K562 (cell line): ENCODE measurements around the gene SFXN5. TPM values are rescaled to one million over a fixed set of nuclear protein-coding genes. Genes with fewer than 3 reads are reported as not detected.
A peak's percentile ranks its signal among the peaks of the same experiment; 100 is the strongest.

Experiments
- ELF2 ChIP-seq: fragments of 250-450 bp; sonication (Bioruptor Pico); IDR thresholded peaks from 2 replicates; pipeline ENCODE4 v1.5.0; 2021; ENCODE audit warnings: mild to moderate bottlenecking
- FOXA3 ChIP-seq, 2 experiments: fragments of 450-650 bp in 1 of 2; sonication (generic) in 1 of 2; formaldehyde crosslinking; IDR thresholded peaks in 1 of 2; conservative IDR thresholded peaks in 1 of 2; 2 replicates each; pipeline versions ENCODE4 v1.4.0 to v1.8.0; 2020 to 2022; ENCODE audit warnings: mild to moderate bottlenecking in 2 of 2, missing genetic modification reagents in 1 of 2
- MAFK ChIP-seq: IDR thresholded peaks from 2 replicates; pipeline ENCODE4 v1.6.1; 2011; ENCODE audit warnings: low read length, improper control_type of control experiment
- MEIS2 ChIP-seq: fragments of 450-650 bp; IDR thresholded peaks from 2 replicates; pipeline ENCODE4 v1.6.1; 2014; ENCODE audit warnings: mild to moderate bottlenecking; ENCODE audit not compliant: partially characterized antibody
- PRPF4 ChIP-seq: fragments of 200-400 bp; formaldehyde crosslinking; IDR thresholded peaks from one replicate; pipeline ENCODE4 v1.6.1; 2017; ENCODE audit warnings: low read length, low read depth, mild to moderate bottlenecking; ENCODE audit not compliant: insufficient read depth, poor library complexity, severe bottlenecking
- RFX1 ChIP-seq: fragments of 450-650 bp; IDR thresholded peaks from 2 replicates; pipeline ENCODE4 v1.6.1; 2016; ENCODE audit warnings: mild to moderate bottlenecking, moderate library complexity
- SMAD1 ChIP-seq: fragments of 150-350 bp; IDR thresholded peaks from 2 replicates; pipeline ENCODE4 v1.6.1; 2014; ENCODE audit warnings: low read length, low read depth; ENCODE audit not compliant: partially characterized antibody
- ZNF12 ChIP-seq: sonication (generic); formaldehyde crosslinking; IDR thresholded peaks from 2 replicates; pipeline ENCODE4 v1.4.0; 2020; ENCODE audit warnings: mild to moderate bottlenecking, missing genetic modification reagents
- ZNF175 ChIP-seq: fragments of 200-800 bp; sonication (Bioruptor generic); IDR thresholded peaks from 2 replicates; pipeline ENCODE4 v1.6.1; 2016; ENCODE audit warnings: low read depth, mild to moderate bottlenecking, missing genetic modification characterization, missing compliant biosample characterization
- polyA plus RNA-seq, 8 experiments: library from polyadenylated mRNA; depleted of rRNA in 4 of 8; stranded (reverse) in 5 of 8; unstranded in 3 of 8; fragments of >200 nt; fragmentation: Nextera tagmentation in 2 of 8; fragmentation: Illumina TruSeq in 1 of 8; extraction: Ambion mirVana in 2 of 8; extraction: Trizol in 1 of 8; gene quantifications; 2 replicates each; pipeline versions ENCODE4 v1.2.1 to v1.2.3, GENCODE V29; 2011 to 2014; ENCODE audit warnings: inconsistent platforms in 1 of 8, missing spikeins in 1 of 8
- total RNA-seq, 7 experiments: library from RNA; depleted of rRNA in 6 of 7; stranded (reverse); fragments of >200 nt in 6 of 7; fragmentation: Illumina TruSeq in 2 of 7; extraction: Trizol in 2 of 7; gene quantifications; 2 replicates each; pipeline versions ENCODE4 v1.2.1 to v1.2.3, GENCODE V29; 2011 to 2021; ENCODE audit warnings: low replicate concordance in 1 of 7
- TF ChIP-seq, protein P1 (sequence below): fragments of 450-650 bp; IDR thresholded peaks from 2 replicates; pipeline ENCODE4 v1.6.1; 2016
- TF ChIP-seq, protein P2 (sequence below): fragments of 250-450 bp; sonication (Bioruptor Pico); IDR thresholded peaks from 2 replicates; pipeline ENCODE4 v1.4.0; 2020; ENCODE audit warnings: borderline replicate concordance
- TF ChIP-seq, protein P3 (sequence below), 2 experiments: IDR thresholded peaks; 2 replicates each; pipeline ENCODE4 v1.6.1; 2011; ENCODE audit warnings: borderline replicate concordance in 1 of 2, control low read depth in 1 of 2, low read depth in 1 of 2, low read length in 1 of 2, mild to moderate bottlenecking in 1 of 2, mixed read lengths in 1 of 2, moderate library complexity in 1 of 2; ENCODE audit not compliant: insufficient read depth in 1 of 2, insufficient read length in 1 of 2, poor library complexity in 1 of 2, severe bottlenecking in 1 of 2; ENCODE audit errors: extremely low read depth in 1 of 2
- TF ChIP-seq, protein P4 (sequence below): sonication (generic); formaldehyde crosslinking; IDR thresholded peaks from 2 replicates; pipeline ENCODE4 v1.8.0; 2023; ENCODE audit warnings: mild to moderate bottlenecking, missing genetic modification reagents
- TF ChIP-seq, protein P5 (sequence below), 2 experiments: fragments of 150-350 bp in 1 of 2; IDR thresholded peaks; 2 replicates each; pipeline ENCODE4 v1.6.1; 2012 to 2016; ENCODE audit warnings: low read depth in 2 of 2, low read length in 2 of 2, mild to moderate bottlenecking in 1 of 2, moderate library complexity in 1 of 2

The SFXN5 gene
- total and polyA plus RNA-seq, 9 of the 15 experiments (the other 6 are each of a cell fraction or from before 2014, with no cell fraction given): 8.3 to 22.6 (median 16.0) TPM

DNA sequence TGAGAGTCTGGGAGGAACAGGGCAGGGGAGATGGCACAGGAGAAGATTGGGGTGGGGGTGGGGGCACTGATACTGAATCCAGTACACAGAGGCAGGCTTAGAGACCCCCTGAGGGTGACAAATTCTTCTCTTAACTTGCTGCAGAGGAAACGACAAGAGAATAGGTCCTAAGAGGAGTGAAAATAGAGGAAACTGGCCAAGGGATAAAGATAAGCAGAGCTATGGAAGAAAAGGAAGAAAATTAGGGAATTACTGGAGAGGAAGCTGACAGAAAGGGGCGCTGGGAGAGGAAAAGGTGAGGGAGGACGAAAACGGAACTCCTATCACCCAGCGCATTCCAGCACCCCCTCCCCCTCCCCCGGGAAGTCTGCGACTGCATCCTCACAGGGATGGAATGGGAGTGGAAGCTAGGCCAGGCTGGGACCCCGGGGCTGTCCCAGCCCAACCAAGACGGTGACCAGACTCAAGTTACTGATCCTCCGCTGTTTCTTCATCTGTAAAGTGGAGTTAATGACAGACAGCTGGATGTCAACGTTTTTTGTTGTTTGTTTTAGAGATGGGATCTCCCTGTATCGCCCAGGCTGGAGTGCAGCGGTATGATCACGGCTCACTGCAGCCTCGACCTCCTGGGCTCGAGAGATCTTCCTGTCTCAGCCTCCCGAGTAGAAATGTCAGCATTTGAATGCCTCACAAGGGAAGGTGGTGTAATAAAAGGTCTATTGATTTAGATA is 156.8 kb downstream of the SFXN5 start (continued):
- TF ChIP-seq, protein P1, sequence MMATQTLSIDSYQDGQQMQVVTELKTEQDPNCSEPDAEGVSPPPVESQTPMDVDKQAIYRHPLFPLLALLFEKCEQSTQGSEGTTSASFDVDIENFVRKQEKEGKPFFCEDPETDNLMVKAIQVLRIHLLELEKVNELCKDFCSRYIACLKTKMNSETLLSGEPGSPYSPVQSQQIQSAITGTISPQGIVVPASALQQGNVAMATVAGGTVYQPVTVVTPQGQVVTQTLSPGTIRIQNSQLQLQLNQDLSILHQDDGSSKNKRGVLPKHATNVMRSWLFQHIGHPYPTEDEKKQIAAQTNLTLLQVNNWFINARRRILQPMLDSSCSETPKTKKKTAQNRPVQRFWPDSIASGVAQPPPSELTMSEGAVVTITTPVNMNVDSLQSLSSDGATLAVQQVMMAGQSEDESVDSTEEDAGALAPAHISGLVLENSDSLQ: peak; percentile 55
- TF ChIP-seq, protein P2, sequence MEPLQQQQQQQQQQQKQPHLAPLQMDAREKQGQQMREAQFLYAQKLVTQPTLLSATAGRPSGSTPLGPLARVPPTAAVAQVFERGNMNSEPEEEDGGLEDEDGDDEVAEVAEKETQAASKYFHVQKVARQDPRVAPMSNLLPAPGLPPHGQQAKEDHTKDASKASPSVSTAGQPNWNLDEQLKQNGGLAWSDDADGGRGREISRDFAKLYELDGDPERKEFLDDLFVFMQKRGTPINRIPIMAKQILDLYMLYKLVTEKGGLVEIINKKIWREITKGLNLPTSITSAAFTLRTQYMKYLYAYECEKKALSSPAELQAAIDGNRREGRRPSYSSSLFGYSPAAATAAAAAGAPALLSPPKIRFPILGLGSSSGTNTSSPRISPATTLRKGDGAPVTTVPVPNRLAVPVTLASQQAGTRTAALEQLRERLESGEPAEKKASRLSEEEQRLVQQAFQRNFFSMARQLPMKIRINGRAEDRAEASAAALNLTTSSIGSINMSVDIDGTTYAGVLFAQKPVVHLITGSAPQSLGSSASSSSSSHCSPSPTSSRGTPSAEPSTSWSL: no peak
- TF ChIP-seq, protein P3, sequence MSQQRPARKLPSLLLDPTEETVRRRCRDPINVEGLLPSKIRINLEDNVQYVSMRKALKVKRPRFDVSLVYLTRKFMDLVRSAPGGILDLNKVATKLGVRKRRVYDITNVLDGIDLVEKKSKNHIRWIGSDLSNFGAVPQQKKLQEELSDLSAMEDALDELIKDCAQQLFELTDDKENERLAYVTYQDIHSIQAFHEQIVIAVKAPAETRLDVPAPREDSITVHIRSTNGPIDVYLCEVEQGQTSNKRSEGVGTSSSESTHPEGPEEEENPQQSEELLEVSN (IDR thresholded peaks at IDR 0.05; ENCODE audit: borderline replicate concordance in 1 of 2, extremely low read depth in 1 of 2, insufficient read depth in 1 of 2, insufficient read length in 1 of 2, low read depth in 1 of 2, low read length in 1 of 2, poor library complexity in 1 of 2, severe bottlenecking in 1 of 2): no peak
- TF ChIP-seq, protein P4, sequence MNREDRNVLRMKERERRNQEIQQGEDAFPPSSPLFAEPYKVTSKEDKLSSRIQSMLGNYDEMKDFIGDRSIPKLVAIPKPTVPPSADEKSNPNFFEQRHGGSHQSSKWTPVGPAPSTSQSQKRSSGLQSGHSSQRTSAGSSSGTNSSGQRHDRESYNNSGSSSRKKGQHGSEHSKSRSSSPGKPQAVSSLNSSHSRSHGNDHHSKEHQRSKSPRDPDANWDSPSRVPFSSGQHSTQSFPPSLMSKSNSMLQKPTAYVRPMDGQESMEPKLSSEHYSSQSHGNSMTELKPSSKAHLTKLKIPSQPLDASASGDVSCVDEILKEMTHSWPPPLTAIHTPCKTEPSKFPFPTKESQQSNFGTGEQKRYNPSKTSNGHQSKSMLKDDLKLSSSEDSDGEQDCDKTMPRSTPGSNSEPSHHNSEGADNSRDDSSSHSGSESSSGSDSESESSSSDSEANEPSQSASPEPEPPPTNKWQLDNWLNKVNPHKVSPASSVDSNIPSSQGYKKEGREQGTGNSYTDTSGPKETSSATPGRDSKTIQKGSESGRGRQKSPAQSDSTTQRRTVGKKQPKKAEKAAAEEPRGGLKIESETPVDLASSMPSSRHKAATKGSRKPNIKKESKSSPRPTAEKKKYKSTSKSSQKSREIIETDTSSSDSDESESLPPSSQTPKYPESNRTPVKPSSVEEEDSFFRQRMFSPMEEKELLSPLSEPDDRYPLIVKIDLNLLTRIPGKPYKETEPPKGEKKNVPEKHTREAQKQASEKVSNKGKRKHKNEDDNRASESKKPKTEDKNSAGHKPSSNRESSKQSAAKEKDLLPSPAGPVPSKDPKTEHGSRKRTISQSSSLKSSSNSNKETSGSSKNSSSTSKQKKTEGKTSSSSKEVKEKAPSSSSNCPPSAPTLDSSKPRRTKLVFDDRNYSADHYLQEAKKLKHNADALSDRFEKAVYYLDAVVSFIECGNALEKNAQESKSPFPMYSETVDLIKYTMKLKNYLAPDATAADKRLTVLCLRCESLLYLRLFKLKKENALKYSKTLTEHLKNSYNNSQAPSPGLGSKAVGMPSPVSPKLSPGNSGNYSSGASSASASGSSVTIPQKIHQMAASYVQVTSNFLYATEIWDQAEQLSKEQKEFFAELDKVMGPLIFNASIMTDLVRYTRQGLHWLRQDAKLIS: no peak
- TF ChIP-seq, protein P5, sequence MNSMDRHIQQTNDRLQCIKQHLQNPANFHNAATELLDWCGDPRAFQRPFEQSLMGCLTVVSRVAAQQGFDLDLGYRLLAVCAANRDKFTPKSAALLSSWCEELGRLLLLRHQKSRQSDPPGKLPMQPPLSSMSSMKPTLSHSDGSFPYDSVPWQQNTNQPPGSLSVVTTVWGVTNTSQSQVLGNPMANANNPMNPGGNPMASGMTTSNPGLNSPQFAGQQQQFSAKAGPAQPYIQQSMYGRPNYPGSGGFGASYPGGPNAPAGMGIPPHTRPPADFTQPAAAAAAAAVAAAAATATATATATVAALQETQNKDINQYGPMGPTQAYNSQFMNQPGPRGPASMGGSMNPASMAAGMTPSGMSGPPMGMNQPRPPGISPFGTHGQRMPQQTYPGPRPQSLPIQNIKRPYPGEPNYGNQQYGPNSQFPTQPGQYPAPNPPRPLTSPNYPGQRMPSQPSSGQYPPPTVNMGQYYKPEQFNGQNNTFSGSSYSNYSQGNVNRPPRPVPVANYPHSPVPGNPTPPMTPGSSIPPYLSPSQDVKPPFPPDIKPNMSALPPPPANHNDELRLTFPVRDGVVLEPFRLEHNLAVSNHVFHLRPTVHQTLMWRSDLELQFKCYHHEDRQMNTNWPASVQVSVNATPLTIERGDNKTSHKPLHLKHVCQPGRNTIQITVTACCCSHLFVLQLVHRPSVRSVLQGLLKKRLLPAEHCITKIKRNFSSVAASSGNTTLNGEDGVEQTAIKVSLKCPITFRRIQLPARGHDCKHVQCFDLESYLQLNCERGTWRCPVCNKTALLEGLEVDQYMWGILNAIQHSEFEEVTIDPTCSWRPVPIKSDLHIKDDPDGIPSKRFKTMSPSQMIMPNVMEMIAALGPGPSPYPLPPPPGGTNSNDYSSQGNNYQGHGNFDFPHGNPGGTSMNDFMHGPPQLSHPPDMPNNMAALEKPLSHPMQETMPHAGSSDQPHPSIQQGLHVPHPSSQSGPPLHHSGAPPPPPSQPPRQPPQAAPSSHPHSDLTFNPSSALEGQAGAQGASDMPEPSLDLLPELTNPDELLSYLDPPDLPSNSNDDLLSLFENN (IDR thresholded peaks at IDR 0.05; ENCODE audit: low read depth in 2 of 2, low read length in 2 of 2): no peak
- TF ChIP-seq MAFK: no peak
- TF ChIP-seq RFX1: no peak
- TF ChIP-seq SMAD1: no peak
- TF ChIP-seq MEIS2: peak; percentile 35
- no peak for TF ChIP-seq ZNF175 (CRISPR knock-in tag)
- TF ChIP-seq PRPF4: no peak
- no peak for TF ChIP-seq ELF2 (CRISPR knock-in tag)
- TF ChIP-seq FOXA3 (CRISPR knock-in tag; conservative IDR thresholded peaks at IDR 0.05 in 1 of 2, IDR thresholded peaks at IDR 0.05 in 1 of 2): peak; percentile 56 to 75; a peak in 3 of 4 replicates
- no peak for TF ChIP-seq ZNF12 (CRISPR knock-in tag)
- TF ChIP-seq, all 486 proteins: peak for 5
